ENCODE results near the gene XPOT.

The XPOT gene

DNA sequence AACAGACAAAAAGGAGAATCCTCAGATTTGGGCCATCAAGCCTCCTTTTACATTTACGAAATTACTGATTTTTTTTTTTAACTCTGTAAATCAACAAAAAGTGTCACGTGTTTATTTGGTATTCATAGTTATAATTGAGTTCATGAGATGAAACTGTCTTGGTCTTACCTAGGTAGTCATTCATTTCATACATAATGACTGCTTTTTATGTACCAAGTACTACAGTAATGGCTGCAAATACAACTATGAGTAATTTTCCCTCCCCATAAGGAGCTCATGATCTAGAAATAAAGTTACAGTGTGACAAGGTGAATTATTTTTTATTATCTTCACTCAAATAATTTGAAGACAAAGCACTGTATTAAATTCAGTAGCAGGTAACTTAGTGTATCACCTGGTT, 41.3 kb downstream of the XPOT start:
- no peak overlapping the region for H3K4me3 ChIP-seq (ENCODE audit: low read depth, low read length)
- no peak for TF ChIP-seq CTCF (conservative IDR thresholded peaks at IDR 0.05; ENCODE audit: low read depth, low read length)
- DNase-seq (ENCODE audit: low read depth): no peak

- H3K4me3 ChIP-seq (ENCODE audit: low read depth, low read length): no peak overlapping the region
- TF ChIP-seq CTCF (conservative IDR thresholded peaks at IDR 0.05; ENCODE audit: low read depth, low read length): no peak
- no peak for DNase-seq (ENCODE audit: low read depth)
These were observed 42.1 kb downstream of the XPOT start for GRCh38 chr12:64446295-64446694.

DNA sequence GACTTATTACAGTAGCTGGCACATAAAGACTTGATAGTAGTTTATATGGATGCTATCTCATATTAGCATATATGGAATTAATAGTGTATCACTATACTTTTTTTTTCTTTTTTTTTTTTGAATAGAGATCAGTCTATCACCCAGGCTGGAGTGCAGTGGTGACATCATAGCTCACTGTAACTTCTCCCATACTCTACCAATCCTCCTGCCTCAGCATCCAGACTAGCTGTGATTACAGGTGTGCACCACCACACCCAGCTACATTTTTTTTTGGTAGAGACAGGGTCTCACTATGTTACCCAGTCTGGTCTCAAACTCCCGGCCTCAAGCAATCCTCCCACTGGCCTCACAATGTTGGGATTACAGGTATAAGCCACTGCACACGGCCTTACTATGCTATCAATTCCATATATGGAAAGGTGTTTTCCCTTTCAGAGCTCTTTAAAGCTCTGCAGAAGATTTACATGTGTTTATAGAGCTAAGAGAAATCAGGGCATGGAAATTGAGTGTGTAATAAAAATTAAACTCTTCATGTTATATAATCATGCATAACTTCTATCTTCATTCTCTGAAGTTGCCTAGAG, 46.0 kb downstream of the XPOT start:
- no peak overlapping the region for H3K4me3 ChIP-seq (ENCODE audit: low read depth, low read length)
- TF ChIP-seq CTCF (conservative IDR thresholded peaks at IDR 0.05; ENCODE audit: low read depth, low read length): no peak
- DNase-seq (ENCODE audit: low read depth): no peak

DNA sequence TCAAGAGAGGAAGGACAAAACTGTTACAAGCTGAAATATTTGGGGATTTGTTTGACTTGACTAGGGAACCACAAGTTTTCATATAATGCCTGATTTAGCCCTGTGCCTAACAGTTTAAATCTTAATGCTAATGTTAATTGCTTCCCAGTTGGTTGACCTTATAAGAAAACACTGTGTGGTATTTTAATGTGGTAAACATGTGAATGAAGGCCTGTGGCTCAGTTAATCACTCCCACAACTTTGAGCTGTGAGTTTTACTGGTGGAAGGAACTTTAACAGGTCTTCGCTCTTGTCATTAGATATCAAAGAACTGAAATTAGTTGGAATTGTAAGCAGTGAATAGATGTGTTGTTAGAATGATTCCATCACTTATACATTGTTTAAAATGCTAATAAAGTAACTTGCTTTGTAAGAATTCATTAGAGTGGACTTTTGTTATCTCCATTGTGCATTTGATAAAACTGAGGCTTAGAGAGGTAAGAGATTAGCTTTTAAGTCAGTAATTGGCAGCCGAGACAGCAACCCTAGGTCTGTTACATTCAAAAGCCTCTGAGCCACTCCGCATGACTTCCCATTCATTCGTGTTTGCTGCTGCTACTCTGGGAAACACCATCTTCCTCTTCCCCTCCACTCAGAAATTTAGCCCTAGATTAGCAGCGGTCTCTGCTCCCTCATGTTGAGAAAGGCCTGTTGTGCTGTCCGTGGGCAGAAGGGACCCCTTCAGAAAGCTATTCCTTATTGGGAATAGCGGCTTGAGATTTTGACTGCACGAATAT, 46.7 kb downstream of the XPOT start:
- peak overlapping the region; percentile 95 for H3K4me3 ChIP-seq (ENCODE audit: low read depth, low read length)
- TF ChIP-seq CTCF (conservative IDR thresholded peaks at IDR 0.05; ENCODE audit: low read depth, low read length): no peak
- peak; percentile 39 for DNase-seq (ENCODE audit: low read depth)

- peak within 1 kb of the TSS; percentile 95 for H3K4me3 ChIP-seq (ENCODE audit: low read depth, low read length)
- peak; percentile 90 for DNase-seq (ENCODE audit: low read depth)
- TF ChIP-seq CTCF (conservative IDR thresholded peaks at IDR 0.05; ENCODE audit: low read depth, low read length): peak; percentile 1
These were observed 47.7 kb downstream of the XPOT start, which contains the start of gene TBK1 for GRCh38 chr12:64451687-64452558. TBK1 (plus strand) TSS chr12:64452120; CDS start chr12:64455871, 3,751 bp downstream.

GRCh38 chr12:64452559-64453329, 48.6 kb downstream of the XPOT start:
- TF ChIP-seq CTCF (conservative IDR thresholded peaks at IDR 0.05; ENCODE audit: low read depth, low read length): no peak
- peak; percentile 89 for DNase-seq (ENCODE audit: low read depth)
- peak overlapping the region; percentile 95 for H3K4me3 ChIP-seq (ENCODE audit: low read depth, low read length)

Data from choroid plexus epithelial cell (primary cell).